Measurements from ENCODE around the gene RAI2.

Gene RAI2

DNA sequence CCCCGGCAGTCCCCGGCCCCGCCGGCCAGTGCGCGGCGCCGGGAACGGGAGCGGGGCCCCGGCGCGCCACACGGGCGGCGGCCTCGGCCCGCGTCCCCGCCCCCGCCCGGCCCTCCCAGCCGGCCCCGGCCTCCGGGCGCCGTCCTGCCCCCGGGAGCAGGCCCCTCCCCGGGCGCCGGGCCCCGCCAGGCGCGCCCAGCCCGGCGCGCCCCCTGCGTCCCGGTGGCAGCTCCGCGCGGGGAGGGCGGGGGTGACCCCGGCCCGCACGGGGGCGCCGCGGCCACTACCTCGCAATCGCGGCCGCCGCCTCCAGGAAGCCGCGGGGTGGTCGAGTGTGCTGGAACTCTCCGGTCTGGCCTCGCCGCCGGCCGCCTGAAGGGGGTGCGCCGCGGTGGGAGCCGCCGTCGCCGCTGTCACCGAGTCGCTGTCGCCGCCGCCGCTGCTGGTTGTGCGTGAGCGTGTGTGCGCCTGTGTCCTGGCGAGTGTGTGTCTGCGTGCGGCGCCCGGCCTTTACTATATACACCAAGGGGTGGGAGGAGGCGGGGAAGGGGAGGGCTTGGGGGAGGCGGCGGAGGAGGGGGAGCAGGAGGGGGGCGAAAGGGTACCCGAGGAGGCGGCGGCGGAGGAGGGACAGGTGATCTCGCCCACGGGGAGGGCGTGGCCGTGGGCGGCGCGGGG, at the start of gene RAI2:
RAI2 (minus strand) TSS at position 488 of the 678 bp plus-strand sequence. CDS start 59,288 bp downstream, outside the sequence.
- no peak for DNase-seq (ENCODE audit: low read depth in 2 of 2)

DNA sequence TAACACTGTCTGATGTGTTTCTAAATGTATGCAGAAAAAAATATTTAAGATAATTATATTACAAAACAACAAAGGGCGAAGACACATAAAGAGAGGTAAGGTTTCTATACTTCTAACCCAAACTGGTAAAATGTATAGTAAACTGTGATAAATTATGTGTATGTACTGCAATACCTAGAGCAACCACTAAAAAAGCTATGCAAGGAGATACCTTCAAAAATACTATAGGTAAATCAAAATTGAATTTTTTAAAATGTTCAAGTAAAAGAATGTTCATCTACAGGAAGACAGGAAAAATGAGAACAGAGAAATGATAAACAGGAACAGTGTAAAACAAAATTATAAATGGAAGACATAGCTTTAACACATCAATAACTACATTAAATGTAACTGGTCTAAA, 27.3 kb upstream of the RAI2 start:
- DNase-seq (ENCODE audit: low read depth in 2 of 2): no peak

DNA sequence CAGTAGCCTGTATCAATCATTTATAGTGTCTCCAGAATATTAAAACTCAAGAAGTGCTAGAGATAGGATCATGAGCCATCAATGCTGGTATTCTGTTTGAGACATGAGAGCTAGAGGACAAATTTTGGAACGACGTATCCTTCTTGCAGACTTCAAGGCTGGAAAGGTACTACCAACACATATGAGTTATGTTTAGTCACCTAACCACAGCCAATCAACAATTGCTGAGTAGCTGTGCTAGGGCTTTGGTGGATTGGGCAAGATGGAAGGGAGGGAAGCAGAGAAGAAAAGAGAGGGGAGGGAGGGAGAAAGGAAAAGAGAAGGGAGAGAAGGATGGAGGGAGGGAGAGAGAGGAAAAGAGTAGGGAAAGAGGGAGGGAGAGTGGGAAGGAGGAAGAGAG, 21.6 kb upstream of the RAI2 start:
- no peak for DNase-seq (ENCODE audit: low read depth in 2 of 2)

DNA sequence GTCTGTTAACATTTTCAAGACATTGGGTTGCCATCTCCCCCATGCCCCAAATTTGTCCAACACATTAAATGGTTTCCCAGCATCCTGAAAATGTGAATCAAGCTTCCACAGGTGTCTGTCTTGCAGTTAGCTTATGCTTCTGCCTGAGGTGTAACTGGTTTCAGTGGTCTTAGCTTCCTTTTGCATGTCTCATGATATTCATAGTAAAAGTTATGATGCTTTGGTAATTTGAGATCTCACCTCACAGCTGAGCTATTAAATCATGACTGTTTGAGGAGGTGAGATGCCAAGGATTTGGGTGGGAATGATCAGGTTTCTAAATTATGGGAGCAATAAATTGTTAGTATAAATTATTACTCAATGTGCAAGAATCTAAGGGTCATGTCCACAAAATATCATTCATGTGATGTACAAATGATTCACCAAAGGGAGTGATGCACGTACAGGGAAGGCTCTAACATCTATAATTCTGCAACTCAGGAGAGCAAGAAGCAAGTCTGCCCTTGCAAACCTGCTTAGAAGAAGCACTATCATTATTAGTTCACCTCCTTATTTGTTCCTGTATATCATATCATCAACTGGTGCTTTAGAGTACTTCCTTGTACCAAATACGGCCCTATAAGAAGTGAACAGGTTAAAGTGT, 17.1 kb upstream of the RAI2 start:
- no peak for DNase-seq (ENCODE audit: low read depth in 2 of 2)

DNA sequence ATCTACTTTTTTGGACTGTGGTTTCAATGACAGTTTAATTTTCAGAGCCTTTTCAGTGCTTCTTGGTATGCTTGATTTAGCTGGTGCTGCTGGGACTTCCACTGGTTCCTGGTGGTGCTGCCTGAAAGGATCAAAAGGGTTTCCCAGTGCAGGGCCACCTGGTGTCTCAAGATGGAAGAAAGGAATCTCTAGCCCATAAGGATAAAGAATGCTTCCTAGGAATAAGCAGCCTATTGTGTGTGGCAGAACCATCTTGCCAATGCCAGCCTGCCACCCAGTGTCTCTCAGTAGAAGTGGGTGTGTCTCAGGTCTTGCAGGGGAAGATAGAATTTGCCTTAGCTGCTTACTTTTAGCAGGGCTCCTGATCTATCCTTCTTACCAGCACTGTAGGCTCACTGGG, 15.0 kb upstream of the RAI2 start:
- no peak for DNase-seq (ENCODE audit: low read depth in 2 of 2)

DNA sequence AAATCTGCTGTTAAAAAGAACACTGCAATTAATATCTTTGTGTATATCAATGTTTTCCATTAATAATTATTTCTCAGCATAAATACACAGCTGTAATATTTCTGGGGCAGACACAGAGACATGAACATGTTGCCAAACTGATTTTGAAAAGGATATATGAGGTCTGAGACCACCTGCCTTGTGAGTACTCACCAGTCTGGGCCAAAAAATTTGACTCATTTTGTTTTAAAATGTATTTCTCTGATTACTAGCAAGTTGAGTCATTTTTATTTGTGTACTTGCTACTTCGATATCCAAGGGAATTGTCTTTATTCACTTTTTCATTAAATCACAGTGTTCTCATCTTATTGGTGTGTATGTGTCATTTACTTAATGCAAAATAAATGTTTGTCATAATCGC, 8.5 kb upstream of the RAI2 start:
- DNase-seq (ENCODE audit: low read depth in 2 of 2): no peak

DNA sequence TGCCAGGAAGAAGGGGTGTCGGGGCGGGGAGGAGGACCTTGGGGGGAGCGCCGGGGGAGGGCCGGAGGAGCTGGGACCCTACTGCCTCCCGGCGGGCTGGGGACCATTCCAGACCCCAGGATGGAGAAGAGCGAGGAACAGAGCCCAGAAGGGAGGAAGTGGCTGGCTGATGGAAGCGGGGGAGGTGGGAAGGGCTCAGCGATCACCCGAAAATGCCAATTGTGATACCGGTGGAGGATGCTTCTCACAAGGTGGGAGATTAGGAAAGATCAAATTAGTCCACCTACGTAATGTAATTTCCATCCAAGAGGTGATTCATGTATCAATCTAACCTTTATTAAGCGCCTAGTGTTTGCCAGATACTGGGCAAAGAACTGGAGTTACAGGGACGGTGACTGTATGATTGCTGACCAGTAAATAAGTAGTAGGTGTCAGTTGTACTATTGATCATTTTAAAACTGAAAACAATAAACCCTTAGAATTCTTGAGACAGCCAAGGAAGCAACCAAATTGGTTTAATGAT, 452 bp upstream of the RAI2 start:
- no peak for DNase-seq (ENCODE audit: low read depth in 2 of 2)

DNA sequence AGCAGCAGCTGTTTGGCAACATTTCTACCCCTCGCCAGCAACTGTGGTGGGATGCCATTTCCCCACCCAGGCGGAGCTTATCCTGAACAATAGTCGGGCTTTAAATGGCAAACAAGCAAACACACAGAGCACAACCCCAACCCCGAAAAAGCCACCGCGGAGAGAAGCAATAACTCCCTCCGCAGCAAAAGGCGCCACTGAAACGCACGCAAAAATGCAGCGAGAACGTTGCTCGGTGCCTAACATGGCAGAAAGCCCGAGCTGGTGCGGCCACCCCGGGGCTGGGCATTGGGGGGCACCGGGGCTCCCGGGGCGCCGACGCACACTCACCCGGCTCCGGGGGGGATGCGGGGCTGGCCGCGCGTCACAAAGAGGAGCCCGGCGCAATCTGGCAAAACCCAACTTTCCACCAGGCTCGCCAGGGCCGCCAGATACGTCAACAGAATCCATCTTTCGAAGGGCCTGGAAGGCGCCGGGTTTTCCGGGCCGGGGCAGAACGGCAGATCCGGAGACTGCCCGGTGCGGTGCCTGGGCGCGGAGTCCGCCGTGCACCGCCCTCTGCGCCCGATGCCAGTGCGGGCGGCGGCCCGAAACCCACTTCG, 818 bp downstream of the RAI2 start:
- no peak for DNase-seq (ENCODE audit: low read depth in 2 of 2)

DNA sequence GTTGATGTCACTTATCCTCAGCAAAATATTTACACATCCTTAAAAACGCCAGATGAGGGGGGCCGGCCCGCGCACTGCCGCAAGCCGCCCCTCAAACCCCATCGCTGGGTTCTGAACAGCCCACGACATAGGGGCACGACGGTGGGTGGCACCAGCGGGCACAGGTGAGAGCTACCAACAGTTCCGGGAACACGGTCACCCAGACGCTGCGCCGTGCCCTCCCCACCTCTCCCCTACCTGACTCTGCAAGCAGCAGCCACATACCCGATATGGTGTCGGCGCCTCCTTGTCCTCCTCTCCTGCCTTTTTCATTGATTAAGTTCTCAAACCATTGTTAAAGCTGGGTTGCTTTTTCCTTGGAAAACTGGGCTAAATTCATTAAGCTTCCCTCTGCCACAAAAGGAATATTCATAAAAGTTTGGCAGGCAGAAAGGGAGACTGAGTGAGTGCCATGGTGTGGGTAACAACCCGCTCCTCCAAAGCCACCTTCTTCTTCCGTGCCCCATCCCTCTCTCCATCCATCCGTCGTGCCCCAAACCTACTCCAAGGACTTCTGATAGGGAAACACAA, 1.4 kb downstream of the RAI2 start:
- DNase-seq (ENCODE audit: low read depth in 2 of 2): no peak

DNA sequence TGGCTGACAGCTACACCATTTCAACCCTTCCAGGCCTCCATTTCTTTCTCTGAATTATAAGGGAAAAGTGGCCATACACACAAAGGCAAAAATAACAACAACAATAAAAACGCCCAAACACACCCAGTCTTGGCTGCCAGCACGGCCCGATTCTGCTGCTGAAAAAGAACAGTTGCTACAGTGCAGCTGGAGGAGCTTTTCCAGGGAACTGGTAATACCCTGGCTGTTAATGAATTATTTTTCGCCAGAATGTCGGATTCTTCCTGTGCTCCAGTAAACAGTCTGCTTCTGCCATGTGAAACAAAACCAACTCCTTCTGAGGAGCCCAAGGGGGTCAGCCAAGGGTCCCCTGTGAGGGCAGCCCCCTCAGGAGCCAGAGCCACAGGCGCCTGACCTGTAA, 6.6 kb downstream of the RAI2 start:
- DNase-seq (ENCODE audit: low read depth in 2 of 2): no peak

DNA sequence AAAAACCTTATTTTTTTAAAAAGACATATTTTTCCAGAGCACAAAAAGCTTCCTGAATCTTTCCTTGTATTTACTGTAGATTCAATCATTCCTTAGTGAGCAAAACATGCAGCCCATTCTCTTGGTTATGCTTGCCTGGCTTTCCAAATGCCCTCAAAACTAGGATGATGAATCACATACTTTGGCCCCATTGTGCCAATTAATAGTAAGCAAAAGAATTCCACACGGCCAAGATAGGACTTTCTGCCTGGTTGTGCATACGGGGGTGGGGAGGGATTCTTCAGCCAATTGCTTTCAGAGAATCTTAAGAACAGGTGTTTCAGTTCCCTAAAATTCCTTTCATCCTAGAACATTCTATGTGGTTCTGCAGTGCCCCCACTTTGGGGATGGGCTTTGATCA, 7.0 kb downstream of the RAI2 start:
- no peak for DNase-seq (ENCODE audit: low read depth in 2 of 2)

DNA sequence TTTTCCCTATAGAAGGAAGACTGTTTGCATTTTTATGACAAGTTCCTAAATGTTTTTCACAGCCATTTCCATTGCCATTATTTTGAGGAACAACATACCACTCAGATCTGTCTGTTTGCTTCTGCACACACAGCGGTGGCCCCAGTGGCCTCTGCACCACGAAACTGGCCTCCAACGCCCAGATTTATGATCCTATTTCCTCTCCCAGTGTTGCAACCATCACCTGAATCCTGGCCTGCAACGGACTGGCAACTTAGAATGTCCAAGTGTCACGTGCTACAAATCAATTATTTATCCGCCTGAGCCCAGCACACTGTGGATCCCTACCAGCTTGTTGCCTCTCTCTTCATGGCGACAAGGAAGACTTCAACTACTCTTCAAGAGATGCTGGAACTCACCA, 9.2 kb downstream of the RAI2 start:
- no peak for DNase-seq (ENCODE audit: low read depth in 2 of 2)

DNA sequence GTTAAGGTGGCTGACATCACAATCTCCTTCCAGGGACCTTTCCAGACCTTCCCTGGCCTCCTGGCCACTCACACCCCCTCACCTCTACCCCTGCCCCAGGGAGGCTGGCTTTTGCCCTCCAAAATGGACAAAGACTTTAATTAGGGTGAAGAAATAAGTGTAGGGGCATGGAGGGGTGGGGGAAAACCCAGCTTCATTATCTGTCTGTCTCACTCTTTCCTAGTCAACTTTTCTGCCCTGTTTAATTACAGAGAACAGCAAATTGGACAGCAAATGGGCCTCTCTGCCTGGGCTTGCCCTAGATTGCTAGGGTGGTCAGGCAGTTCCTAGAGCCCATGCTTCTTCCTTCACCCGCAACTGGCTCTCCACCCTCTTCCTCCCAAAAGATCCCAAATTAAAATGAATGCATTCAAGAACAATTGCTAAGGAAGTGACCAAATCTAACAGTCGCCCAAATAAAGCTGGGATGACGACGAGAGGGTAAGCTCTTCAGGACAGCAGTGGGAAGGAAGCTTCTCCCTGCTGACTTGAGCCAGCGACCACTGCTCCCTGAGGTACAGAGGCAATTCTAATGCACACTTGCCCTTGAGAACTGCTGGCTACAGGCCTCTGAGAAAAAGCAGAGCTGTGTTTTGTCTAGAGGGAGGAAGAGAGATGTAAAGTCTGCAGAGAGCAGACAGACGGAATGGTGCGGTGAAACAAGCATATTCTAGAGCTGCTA, 12.4 kb downstream of the RAI2 start:
- DNase-seq (ENCODE audit: low read depth in 2 of 2): no peak

DNA sequence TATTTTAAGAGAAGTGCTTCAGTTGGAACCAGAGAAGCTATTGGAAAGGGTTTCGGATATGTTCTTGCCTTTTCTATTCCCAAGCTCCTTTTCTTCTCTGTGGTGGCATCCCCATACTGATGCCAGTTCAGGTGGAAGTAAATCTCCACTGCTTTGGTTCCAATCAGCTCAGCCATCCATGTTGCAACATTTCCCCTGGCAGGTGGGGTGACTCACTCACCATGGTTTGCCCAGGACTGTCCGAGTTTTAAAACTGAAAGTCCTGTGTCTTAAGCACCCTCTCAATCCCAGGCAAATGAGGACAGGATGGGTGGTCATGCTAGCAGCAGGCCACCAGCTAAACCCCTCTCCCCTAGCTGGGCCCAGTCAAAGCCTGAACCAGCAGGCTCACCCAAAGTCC, 15.1 kb downstream of the RAI2 start:
- no peak for DNase-seq (ENCODE audit: low read depth in 2 of 2)

DNA sequence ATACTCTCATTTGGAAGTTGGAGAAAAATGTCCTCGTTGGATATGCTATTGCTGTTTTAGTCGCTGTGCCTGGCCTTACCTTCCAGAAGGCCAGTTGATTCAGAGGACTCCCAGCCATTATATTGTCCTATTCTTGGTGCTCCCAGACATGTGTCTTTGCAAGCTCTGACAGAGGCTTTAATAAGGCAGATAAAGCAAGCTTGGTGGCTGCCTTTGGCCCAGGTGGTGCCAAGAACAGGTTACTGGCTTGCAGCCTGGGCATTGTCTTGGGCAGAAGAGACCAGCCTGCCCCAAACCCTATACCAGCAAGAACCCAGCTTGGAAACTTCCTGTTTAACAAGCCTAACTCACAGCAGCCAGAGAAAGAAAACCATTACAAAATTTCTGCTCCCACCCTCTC, 16.9 kb downstream of the RAI2 start:
- DNase-seq (ENCODE audit: low read depth in 2 of 2): no peak

DNA sequence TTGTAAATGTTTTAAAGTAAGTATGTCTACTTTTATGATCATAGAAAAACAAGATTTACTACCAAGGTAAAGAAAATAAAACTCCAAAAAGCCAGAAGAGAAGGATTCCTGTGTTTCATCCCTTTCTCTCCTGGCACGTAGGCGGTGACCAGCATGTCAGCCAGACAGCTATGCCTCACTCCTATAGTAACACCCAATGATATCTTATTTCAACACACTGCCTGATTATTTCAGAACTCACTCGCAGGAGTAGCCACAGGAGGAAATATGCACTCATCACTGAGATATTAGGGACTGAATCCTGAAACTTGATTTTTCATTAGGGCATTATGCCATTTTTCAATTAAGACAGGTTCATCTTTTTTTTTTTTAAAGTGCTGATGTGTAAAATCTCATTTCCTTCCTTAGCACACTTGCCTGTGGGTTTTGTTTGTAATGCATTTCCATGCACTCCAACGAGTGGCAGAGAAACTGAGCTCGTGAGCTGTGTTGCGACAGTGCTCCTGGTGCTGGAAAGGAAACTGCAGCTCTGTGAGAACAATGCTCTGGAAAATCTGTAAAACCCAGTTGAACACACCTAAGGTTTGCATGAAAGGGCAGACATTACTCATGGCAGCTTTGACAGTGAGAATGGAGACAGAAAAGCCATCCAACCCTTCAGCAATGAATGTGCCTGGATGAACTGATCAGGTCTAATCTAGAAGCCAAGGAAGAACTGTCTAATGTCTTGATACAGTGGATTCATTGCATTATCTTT, 18.2 kb downstream of the RAI2 start:
- DNase-seq (ENCODE audit: low read depth in 2 of 2): no peak

DNA sequence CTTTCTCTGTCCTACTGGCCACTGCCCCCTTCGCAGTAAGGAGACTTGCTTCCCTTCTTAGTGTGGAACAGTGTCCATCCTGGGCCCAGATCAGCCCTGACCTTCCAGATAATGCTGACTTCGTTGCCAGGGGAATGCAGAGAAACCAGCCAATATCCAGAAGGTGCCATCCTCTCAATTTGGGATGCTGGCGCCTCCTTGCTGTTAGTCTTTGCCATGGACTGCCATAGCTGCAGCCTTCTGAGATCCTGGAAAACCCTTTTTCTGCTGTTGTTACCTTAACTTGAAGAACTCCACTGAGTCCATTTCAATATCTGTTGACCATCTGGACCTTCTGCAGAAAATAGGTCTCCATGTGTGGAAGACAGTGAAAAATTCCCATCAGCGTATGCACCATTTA, 21.8 kb downstream of the RAI2 start:
- no peak for DNase-seq (ENCODE audit: low read depth in 2 of 2)

DNA sequence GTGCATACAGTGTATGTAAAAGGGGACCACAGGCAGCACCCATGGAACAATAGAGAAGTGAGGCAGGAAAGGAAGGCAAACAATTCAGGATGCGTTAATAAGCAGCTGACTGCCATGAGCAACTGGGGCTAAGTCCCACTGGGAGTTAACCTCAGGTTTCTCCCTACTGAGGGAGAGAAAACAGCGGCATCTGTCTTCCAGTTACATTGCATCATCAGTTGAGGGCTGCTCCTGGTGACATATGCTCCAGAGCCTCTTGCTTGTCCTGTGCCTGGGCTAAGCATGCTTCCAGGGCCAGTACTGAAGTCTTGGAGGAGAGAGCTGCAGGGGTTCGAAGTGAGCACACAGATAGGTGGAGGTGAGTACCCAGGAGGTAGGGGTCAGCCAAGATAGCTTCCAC, 24.3 kb downstream of the RAI2 start:
- no peak for DNase-seq (ENCODE audit: low read depth in 2 of 2)

DNA sequence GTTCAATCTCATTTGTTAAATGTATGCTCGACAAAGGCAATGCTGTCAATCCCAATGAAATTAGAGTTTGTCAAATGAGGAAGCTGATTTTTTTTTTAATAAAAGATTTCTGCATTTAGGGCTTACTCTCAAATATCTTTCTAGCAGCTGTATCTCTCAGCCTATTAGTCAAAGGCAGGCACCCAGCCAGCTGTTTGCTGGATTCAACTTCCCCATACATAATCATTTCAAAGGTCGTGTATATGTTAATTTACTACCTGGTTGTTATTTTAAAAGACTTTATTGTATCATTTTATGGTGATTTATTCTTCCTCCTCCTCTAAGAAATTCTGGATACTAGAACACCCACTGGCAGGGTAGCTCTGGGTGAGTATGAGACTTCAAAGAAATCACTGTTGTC, 27.1 kb downstream of the RAI2 start:
- DNase-seq (ENCODE audit: low read depth in 2 of 2): no peak

DNA sequence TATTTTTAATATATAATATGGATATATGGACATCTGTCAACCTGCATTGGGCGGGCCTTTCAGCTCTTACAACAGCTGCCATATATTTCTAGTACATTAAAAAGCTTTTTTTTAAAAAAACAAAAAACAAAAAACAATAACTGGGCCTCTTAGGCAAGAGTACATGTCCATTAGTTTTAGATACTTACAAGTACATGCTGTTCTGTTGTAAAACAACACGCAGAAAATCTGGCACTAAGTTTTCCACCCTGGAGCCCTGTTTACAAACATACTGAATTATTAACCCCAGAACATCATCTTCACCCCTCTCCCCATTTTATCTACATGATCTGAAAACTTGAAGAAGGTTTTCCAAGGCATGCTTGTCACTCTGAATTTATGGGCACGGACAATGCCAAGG, 29.8 kb downstream of the RAI2 start:
- DNase-seq (ENCODE audit: low read depth in 2 of 2): no peak

DNA sequence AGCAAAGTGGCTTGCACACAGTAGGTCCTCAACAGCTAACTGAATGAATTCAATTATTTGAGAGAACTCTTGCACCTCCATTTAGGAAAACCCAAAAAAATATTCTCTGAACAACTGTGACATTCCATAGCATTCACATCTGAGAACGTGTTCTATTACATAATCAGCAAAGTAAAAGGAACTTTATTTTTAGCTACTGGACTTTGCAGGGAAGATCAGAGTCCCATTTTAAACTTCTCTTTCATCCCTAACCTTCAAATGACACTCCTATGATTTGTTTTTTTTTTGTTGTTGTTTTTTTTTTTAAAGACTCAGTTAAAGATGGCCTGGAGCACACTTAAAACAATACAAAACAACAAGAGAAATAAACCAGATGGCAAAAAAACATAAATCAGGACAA, 30.9 kb downstream of the RAI2 start:
- no peak for DNase-seq (ENCODE audit: low read depth in 2 of 2)

DNA sequence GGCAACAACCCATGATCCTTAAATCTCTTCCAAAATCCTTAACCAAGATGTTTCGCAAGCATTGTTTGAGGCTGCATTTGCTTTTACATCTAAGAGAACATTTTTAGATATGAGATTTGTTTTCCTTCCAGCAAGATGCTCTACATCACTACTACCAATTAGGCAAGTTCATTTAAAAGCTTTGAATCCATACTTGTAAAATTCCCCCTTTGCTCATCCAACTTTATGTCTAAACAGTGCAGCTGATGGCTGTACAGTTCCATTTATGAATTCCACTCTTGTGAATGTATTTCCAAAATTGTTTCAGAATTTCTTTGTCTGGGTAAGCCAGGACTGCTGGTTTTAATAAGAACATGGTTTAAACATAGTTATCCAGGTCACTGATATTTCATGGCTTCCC, 31.5 kb downstream of the RAI2 start:
- no peak for DNase-seq (ENCODE audit: low read depth in 2 of 2)

Measured in fibroblast of skin of left quadriceps (primary cell).